OCI-LY1 (cell line): ENCODE measurements around the gene AP2B1.

Experiments used
- CTCF ChIP-seq: fragments of 200-600 bp; sonication (generic), shearing (Covaris generic); IDR thresholded peaks from 2 replicates; pipeline ENCODE4 v1.5.1; 2017; ENCODE audit warnings: mild to moderate bottlenecking, antibody characterized with exemption, low read length, moderate library complexity, mixed read lengths
- EZH2 ChIP-seq: fragments of 200-600 bp; sonication (generic), shearing (Covaris generic); IDR thresholded peaks from 2 replicates; pipeline ENCODE4 v1.8.0; 2017; ENCODE audit warnings: borderline replicate concordance, mixed run types, mild to moderate bottlenecking, antibody characterized with exemption, low read length, moderate library complexity, mixed read lengths

- TF ChIP-seq CTCF, result no peak
- TF ChIP-seq EZH2, result no peak
These were observed 81.7 kb downstream of the AP2B1 start for GRCh38 chr17:35668802-35669201.
